NCI-H1417 treated with DMSO at 0.1 percent for 48 hours (cell line): Measurements from ENCODE around the gene LRP3.
"Not testable (repeated sequence)": the region's sequence is repeated elsewhere in the genome, so short reads cannot be mapped to it uniquely, and the experiment has no call there.

Source experiments
- DNase-seq: peaks from one replicate; lab custom pipeline; 2025; lab: John Stamatoyannopoulos, UW

LRP3 gene

GRCh38 chr19:33202546-33203507, 8.7 kb downstream of the LRP3 start:
- no peak for DNase-seq

- no peak for DNase-seq
Observed at GRCh38 chr19:33203529-33203928, 9.4 kb downstream of the LRP3 start.

- DNase-seq, result no peak
Observed at GRCh38 chr19:33204136-33204973, 10.2 kb downstream of the LRP3 start.

- DNase-seq, result no peak
Observed at GRCh38 chr19:33205110-33205509, 11.0 kb downstream of the LRP3 start.

GRCh38 chr19:33205531-33206260, 11.6 kb downstream of the LRP3 start:
- no peak for DNase-seq

- no peak for DNase-seq
Observed at GRCh38 chr19:33206261-33207039, 12.3 kb downstream of the LRP3 start.

GRCh38 chr19:33207040-33207620, 13.0 kb downstream of the LRP3 start:
- no peak for DNase-seq

GRCh38 chr19:33207903-33208302, 13.8 kb downstream of the LRP3 start:
- no peak for DNase-seq

GRCh38 chr19:33208371-33208895, 14.3 kb downstream of the LRP3 start:
- DNase-seq, result no peak

GRCh38 chr19:33208904-33209849, 15.0 kb downstream of the LRP3 start:
- DNase-seq, result no peak

- DNase-seq, result not testable (repeated sequence)
Observed at GRCh38 chr19:33209850-33210230, 15.7 kb downstream of the LRP3 start.

GRCh38 chr19:33210266-33210940, 16.3 kb downstream of the LRP3 start:
- no peak for DNase-seq

- no peak for DNase-seq
Observed at GRCh38 chr19:33211794-33212435, 17.8 kb downstream of the LRP3 start.

- DNase-seq, result no peak
Observed at GRCh38 chr19:33212436-33213172, 18.5 kb downstream of the LRP3 start.

GRCh38 chr19:33214596-33214995, 20.5 kb downstream of the LRP3 start:
- no peak for DNase-seq

GRCh38 chr19:33215438-33216197, 21.5 kb downstream of the LRP3 start:
- DNase-seq, result no peak

GRCh38 chr19:33216198-33216830, 22.2 kb downstream of the LRP3 start:
- no peak for DNase-seq
